GM19395 (cell line): Measurements from ENCODE around the gene MC3R.

Experiments
- ATAC-seq: cut with Tn5 transposase; IDR thresholded peaks from one replicate; pipeline ENCODE4 v1.9.1; 2021; ENCODE audit warnings: mild to moderate bottlenecking, moderate library complexity; ENCODE audit not compliant: unreplicated experiment

Gene MC3R

DNA sequence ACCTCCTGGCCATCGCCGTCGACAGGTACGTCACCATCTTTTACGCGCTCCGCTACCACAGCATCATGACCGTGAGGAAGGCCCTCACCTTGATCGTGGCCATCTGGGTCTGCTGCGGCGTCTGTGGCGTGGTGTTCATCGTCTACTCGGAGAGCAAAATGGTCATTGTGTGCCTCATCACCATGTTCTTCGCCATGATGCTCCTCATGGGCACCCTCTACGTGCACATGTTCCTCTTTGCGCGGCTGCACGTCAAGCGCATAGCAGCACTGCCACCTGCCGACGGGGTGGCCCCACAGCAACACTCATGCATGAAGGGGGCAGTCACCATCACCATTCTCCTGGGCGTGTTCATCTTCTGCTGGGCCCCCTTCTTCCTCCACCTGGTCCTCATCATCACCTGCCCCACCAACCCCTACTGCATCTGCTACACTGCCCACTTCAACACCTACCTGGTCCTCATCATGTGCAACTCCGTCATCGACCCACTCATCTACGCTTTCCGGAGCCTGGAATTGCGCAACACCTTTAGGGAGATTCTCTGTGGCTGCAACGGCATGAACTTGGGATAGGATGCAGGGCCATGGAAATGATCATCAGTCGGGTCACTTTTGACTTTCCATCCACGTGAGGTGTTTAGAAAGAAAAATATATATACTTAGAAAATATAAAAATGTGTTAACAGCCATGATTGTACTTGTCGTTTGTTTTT lies 868 bp downstream of the MC3R start:
- no peak for ATAC-seq

- ATAC-seq: no peak
These were observed 1.4 kb downstream of the MC3R start for GRCh38 chr20:56249956-56250355.

- ATAC-seq: no peak
These were observed 9.1 kb downstream of the MC3R start for GRCh38 chr20:56257604-56258003.

DNA sequence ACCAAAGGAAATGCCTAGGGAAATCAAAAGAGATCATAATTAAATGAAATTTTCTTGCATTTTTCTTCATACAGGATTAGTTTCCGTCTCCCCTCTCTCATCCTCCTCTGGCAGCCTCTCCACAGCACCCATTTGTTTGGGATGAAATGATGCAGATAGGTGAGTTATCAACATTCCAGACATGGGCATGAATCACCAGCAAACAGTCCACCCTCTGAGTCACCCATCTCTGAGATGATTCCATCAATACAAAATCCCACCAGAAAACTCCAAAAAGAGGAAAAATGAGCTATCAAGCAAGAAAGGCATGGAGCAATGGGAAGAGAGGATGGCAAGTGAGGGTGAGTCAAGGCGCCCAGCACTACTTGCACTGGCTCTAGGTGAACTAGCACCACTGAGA lies 11.4 kb downstream of the MC3R start:
- ATAC-seq: no peak

DNA sequence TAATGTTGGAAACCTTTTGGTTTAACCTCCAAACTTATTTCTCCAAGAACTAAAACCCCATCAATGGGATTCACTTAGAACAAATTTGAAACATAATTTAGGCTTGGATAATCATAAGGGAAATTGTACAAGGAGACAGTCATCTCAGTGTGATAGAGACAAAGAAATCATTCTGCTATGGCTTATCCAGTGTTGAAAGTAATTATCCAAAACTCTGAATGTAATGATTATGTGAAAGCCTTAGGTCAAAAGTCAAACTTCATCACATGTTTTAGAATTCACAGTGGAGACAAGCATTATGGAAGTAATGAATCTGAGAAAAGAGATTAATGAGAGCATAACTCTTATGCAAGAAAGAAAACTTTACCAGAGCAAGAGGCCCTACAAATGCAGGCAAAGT lies 20.0 kb downstream of the MC3R start:
- no peak for ATAC-seq

DNA sequence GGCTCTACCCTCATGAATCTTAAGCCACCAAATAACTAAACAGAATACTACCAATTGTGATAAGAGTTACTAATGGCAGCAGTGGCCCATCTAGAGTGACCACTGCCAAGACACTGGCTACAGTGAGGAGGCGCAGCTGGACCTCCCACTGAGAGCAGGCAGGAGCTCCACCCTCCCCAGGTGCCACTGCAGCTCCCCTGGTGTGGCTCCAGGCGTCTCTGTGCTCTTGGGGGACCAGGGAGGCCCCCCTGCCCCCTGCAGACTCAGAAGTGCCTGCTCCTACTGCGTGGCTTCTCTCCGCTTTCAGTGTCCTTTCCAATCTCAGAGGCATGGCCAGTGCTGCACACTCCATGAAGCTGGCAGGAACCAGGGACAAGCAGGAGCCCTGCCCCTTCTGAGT lies 23.4 kb downstream of the MC3R start:
- no peak for ATAC-seq

- ATAC-seq: no peak
These were observed 25.0 kb downstream of the MC3R start for GRCh38 chr20:56273491-56273890.

DNA sequence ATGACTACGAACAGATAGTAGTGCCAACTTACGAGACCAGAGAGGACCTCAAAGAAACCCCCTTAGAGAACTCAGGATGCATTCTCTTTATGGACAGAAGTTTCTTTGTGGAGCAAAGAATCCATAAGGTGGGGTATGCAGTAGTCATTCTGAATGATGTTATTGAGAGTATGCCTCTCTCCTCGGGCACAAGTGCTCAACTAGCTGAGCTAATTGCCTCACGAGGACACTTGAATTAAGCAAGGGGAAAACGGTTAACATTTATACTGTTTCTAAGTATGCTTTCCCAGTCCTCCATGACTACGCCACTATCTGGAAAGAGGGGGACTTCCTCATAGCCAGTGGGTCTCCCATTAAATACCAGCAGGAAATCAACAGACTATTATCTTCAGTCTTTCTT lies 25.6 kb downstream of the MC3R start:
- no peak for ATAC-seq

DNA sequence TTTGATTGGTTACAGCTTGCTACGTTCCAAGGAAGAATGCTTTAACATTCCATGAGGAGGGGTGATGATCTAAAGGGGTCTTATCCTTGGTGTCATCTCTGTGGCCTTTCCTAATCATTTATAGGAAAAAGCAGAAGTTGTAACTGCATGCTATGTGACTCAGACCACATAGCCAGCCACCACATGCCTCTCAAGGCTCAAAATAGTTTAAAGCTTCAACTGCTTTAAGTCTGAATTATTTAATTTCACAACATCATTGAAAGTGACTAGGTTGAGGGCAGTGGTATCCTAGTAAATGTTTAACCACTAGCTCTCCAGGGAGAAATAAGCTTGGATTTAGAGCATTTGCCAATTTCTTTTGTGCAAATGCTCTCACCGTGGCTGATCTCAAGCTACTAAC lies 29.7 kb downstream of the MC3R start:
- ATAC-seq: no peak

DNA sequence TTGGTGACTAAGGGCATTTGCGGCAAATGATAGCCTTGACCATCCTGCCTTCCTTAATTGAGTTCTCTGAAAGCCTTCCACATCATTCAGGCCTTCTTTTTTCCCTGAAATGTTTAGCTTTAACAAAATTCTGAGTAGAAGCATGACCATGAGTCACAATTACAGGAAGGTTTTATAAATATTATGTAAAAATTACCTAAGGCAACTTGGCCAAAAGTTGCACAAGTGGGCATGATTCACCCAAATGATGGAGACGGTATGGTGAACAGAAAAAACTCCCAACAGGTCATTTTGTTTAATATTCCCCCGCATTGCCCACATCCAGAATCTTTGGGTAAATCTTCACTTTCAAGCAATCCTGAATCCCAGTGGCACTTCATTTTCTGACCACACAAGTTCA lies 37.0 kb downstream of the MC3R start:
- no peak for ATAC-seq

- ATAC-seq: no peak
These were observed 41.1 kb downstream of the MC3R start for GRCh38 chr20:56289652-56290051.

DNA sequence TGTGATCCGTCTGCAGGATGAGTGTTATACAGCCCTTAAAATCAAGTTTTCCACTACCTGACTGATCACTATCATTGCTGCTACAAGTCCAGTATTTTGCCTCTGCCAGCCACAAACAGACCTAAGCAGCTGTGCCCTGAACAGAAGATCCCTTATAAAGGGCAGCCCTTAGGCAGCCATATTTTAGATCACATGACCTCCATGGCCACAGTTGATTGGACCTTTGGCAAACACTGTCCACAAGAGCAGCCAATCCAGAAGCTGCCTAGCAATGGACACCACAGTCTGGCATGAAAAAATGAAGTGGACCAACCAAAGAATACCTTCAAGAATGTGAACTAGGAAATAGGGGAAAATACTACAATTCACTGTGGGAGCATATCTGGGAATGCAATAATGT lies 50.8 kb downstream of the MC3R start:
- ATAC-seq: no peak
